ENCODE data around the gene MYCT1.

MYCT1 gene

DNA sequence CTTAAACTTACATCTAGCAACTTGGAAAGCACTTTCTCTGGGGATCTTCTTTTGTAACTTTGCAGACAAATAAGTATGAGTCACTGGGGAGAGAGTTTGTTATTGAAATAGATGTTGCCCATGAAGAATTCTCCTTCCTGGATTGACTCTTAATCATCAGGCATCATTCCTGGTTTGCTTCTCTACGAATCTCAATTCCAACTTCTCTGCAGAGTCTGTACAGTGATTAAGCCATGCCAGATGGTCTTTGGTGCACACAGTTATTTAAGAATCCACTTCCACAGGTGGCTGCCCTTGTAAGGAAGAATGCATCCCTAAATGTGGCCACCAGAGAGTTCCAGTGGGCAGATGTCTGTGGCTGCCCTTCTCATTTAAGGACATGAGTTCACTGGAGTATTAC is 25.7 kb downstream of the MYCT1 start:
- no peak for DNase-seq

GRCh38 chr6:152726313-152726712 is 28.6 kb downstream of the MYCT1 start:
- DNase-seq = no peak

DNA sequence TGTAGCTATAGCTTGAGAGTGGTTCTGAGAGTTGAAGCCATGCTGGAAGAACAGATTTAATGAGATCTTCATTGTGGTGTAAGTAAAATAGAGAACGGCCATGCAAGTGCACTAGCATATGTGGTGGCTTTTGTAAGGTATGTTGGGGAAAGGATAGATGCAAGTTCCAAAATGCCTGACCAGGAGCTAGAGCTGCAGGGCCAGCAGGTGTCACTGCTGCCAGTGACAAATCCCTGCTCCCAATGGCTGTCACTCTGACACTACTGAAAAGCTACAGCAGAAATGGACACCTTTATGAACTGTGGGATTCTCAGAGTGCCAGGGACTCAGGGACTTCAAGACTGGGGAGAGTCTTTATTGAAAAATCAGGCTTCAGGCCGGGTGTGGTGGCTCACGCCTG is 29.8 kb downstream of the MYCT1 start:
- no peak for DNase-seq

DNA sequence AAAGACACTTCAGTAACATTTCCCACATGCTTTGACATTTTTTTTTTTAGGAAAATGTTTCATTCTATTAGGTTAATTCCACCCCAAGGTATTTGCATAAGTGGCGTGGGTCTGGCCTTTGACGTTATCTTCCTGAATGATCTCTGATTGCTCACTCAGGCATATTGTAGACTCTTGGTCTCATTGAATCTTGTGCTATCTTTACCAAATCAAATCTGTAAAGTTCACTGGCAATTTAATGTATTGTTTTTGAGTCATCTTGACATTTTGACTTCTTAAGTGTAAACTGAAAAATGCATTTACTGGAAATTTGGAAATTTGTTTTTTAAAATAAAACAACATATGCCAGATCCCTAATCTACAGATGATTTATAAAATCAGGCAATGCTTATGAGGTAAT is 36.9 kb downstream of the MYCT1 start:
- DNase-seq = no peak

DNA sequence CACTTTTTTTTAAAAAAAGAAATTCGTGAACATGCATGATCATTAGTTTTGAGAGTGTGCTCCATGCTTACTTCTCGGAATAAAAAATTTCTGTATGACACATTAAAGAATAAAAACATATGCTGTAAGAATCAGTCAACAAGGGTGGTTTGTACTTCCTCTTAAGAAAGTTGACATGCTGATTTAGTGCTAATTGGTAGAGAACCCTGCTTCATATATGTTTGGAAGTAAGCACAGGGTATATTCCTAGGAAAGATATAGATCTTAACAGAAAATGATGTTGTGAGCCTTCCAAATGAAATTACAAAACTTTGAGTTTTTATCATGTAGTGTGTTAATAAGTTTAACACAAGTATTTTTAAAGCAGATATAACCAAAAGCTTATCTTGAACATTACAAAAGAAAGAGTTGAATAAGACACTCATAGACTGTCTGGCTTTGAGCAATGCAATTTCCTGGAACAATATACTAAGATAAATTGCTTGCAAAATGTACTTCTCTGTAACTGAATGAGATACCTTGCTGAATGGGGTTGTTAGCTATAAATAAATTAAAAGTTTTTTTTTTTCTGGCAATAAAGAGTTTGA is 39.1 kb downstream of the MYCT1 start:
- no peak for DNase-seq

DNA sequence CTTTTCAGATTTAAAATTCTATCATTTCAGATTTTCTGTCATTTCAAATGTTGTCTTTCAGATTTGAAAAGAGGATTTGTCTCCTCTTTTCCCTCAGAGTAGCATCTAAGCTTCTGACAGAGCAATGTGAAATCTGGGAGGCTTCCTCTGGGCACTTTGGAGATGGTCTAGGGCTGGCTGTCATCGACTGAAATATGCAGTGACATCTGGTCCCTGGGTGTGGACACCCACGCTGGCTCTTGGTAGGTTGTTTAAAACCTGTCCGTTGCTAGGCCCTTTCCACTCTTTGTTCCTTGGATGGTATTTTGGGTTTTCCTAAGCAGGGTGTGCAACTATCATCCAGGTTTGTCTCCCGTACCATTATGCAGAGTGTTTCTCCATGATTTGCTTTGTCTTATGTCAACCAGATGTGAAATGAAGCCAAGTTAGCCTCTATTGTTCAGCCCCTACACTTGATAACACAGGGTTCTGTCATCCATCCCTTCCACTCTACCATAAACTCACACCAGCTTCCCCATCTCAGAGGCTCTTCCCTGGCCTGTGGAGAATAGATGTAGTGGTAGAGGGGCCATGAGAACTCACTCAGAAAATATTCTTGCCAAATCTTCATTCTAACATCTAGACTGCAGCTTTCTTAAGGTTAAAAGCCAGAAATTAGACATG is 47.9 kb downstream of the MYCT1 start:
- DNase-seq = no peak

DNA sequence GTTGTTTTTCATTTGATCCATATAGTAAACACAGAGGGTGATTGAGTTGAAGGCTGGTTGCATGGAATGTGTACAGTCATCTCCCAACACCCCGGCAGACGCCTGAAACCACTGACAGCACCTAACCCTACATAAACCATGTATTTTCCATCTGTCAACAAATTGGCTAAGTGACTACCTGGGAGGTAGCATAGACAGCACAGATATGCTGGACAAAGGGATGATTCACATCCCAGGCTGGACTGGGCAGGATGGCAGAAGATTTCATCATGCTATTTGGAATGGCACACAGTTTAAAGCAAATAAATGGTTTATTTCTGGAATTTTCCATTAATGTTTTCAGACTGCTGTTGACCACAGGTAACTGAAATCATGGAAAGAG is 48.5 kb downstream of the MYCT1 start:
- DNase-seq = no peak

GRCh38 chr6:152748843-152749242 is 51.1 kb downstream of the MYCT1 start:
- no peak for DNase-seq

DNA sequence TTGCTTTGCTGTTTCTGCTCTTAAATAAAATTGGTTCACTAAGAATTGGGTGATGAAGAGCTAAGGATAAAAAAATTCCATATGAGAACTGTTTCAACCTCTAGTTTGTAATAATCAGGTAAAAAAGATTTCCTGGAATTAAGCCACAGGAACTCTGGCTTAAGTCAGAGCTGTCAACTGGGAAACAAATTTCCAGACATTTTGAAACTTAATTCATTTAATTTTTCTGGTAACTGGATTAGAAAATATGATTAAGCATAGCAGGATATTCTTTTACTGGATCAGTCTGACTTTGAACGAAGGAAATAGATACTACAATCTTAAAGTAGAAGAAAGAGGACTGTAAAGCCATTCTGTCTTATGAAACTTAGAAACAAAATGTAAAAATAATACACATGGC is 51.6 kb downstream of the MYCT1 start:
- no peak for DNase-seq

DNA sequence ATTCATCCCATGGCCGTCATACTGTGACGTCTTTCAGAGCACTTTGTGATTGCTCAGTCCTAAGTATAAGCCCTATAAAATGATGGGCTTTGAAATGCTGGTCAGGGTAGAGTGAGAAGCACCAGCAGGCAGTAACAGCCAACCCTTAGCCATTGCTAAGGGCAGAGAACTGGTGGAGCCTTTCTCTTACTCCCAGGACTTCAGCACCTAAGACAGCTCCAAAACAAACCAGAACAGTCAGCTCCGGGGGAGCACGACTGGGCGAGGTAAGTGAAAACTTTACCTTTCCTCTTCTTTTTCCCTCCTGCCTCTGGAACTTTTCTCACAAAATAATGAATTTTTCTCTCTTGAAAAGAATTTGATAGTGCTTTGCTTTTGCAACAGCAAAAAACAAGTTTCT is 53.0 kb downstream of the MYCT1 start, which contains the start of gene VIP:
TSS of gene VIP (plus strand) at position 104 of the 400 bp plus-strand sequence. CDS start 1,381 bp downstream, outside the sequence.
- DNase-seq = no peak

DNA sequence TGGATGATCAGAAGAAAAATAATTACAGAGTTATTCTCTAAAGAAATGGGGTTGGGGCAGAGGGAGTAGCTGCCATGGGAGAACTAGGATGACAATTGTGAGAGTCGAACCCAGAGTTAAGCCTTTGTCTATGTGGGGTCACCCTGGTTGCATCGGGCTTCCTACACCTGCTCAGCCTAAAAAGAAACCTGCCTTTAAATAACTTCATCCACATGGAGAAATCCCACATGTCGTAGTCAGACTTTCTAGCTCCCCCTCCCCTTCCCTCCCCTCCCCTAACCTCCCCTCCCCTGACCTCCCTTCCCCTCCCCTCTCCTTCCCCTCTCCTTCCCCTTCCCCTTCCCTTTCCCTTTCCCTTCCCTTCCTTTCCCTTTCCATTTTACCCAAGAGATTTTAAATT is 67.6 kb downstream of the MYCT1 start:
- no peak for DNase-seq

- DNase-seq = no peak
Measured at GRCh38 chr6:152769159-152769558, 71.5 kb downstream of the MYCT1 start.

- no peak for DNase-seq
Measured at GRCh38 chr6:152769993-152770392, 72.3 kb downstream of the MYCT1 start.

DNA sequence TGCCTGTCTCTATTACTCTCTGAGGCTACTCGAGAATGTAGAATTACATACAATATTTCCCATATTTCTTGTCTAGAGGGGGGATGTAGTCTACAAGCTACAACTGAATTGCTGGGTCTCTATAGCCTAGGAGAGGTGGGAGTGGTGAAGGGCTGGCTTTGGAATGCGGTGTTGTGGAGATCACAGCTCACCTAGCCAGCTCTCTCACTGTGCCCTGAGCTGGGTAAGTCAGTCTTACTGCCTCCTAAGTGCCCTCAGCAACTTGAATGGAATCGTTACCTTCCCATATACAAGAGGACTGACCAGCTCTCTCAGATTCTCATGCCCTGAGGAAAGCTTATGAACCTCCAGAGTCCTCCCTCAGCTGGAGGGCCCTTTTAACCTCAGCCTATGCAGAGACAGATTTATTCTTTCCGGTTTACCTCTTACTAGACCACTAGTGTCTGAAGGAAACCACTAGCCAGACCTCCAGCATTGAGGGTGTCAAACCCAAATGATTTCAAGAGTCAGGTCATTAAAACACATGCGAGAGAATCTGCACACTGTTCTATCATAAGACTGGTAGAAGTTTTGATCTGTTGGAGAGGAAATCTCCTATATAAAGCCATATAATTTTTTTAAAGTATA is 73.5 kb downstream of the MYCT1 start:
- no peak for DNase-seq

All from effector CD4-positive, alpha-beta T cell (primary cell).